GM23248 (cell line): Measurements from ENCODE around the gene ARHGAP44. TPM values are rescaled to one million over a fixed set of nuclear protein-coding genes. Genes with fewer than 3 reads are reported as not detected.

Experiments
- DNase-seq: peaks from one replicate; pipeline ENCODE4 v3.0.0-alpha.2; 2015
- H2AFZ ChIP-seq: fragments of 200-600 bp; sonication (generic); 2 replicates; pipeline ENCODE4 v1.6.1; 2016; ENCODE audit warnings: antibody characterized with exemption
- H3F3A ChIP-seq: fragments of 200-600 bp; sonication (generic); 2 replicates; pipeline ENCODE4 v1.6.1; 2016; ENCODE audit warnings: mild to moderate bottlenecking, antibody characterized with exemption, mixed run types; ENCODE audit not compliant: insufficient read depth
- H3K27ac ChIP-seq: fragments of 200-600 bp; sonication (generic); 2 replicates; pipeline ENCODE4 v1.5.1; 2016; ENCODE audit warnings: mild to moderate bottlenecking
- H3K27me3 ChIP-seq: fragments of 200-600 bp; sonication (generic); replicated peaks from 2 replicates; pipeline ENCODE4 v1.6.1; 2016; ENCODE audit warnings: mild to moderate bottlenecking; ENCODE audit not compliant: insufficient read depth
- H3K36me3 ChIP-seq: fragments of 200-600 bp; sonication (generic); 2 replicates; pipeline ENCODE4 v1.6.1; 2016; ENCODE audit warnings: low read depth, mild to moderate bottlenecking
- H3K4me1 ChIP-seq: fragments of 200-600 bp; sonication (generic); 2 replicates; pipeline ENCODE4 v1.6.1; 2016; ENCODE audit warnings: mild to moderate bottlenecking; ENCODE audit not compliant: insufficient read depth
- H3K4me2 ChIP-seq: fragments of 200-600 bp; sonication (generic); one replicate; pipeline ENCODE4 v1.6.1; 2016; ENCODE audit warnings: mild to moderate bottlenecking; ENCODE audit not compliant: unreplicated experiment
- H3K4me3 ChIP-seq: fragments of 200-600 bp; sonication (generic); 2 replicates; pipeline ENCODE4 v1.5.1; 2016; ENCODE audit warnings: mild to moderate bottlenecking
- H3K79me2 ChIP-seq: fragments of 200-600 bp; sonication (generic); 2 replicates; pipeline ENCODE4 v1.6.1; 2016; ENCODE audit warnings: mild to moderate bottlenecking; ENCODE audit not compliant: insufficient read depth
- H3K9ac ChIP-seq: fragments of 200-600 bp; sonication (generic); 2 replicates; pipeline ENCODE4 v1.6.1; 2016; ENCODE audit warnings: mild to moderate bottlenecking
- H3K9me2 ChIP-seq: fragments of 200-600 bp; sonication (generic); 2 replicates; pipeline ENCODE4 v1.6.1; 2016; ENCODE audit warnings: mixed run types, mild to moderate bottlenecking, moderate library complexity; ENCODE audit not compliant: insufficient read depth
- H3K9me3 ChIP-seq: fragments of 200-600 bp; sonication (generic); one replicate; pipeline ENCODE4 v1.6.1; 2017; ENCODE audit warnings: low read depth
- H4K20me1 ChIP-seq: fragments of 200-600 bp; sonication (generic); 2 replicates; pipeline ENCODE4 v1.6.0; 2016; ENCODE audit not compliant: insufficient read depth
- EZH2 ChIP-seq: fragments of 200-600 bp; sonication (generic); IDR thresholded peaks from 2 replicates; pipeline ENCODE4 v1.6.1; 2018; ENCODE audit warnings: antibody characterized with exemption, mild to moderate bottlenecking; ENCODE audit not compliant: insufficient read depth, poor library complexity, severe bottlenecking
- EZH2phosphoT487 ChIP-seq: fragments of 200-600 bp; sonication (generic); IDR thresholded peaks from 2 replicates; pipeline ENCODE4 v1.6.1; 2018; ENCODE audit warnings: antibody characterized with exemption, moderate library complexity, mild to moderate bottlenecking, low read depth; ENCODE audit not compliant: insufficient read depth
- WGBS, 2 experiments: methylation state at CpG; one replicate each; pipeline ENCODE4 v1.1.6; 2015 to 2017; ENCODE audit warnings: low lambda C conversion rate in 2 of 2, low coverage in 1 of 2; ENCODE audit errors: missing lambda C conversion rate in 2 of 2; 5-methylcytosine and 5-hydroxymethylcytosine counted together
- in situ Hi-C: fragments of 300-500 bp; cut with MboI; formaldehyde crosslinking; loops from 2 replicates; pipeline ENCODE4 v1.15.0; 2020
- polyA plus RNA-seq: library from polyadenylated mRNA; unstranded; fragments of >200 nt; fragmentation: Nextera tagmentation; extraction: Ambion mirVana; gene quantifications from 2 replicates; pipeline ENCODE4 v1.2.1, GENCODE V29; 2016
- total RNA-seq: library from RNA; depleted of rRNA; stranded (reverse); fragments of >200 nt; shearing (Covaris generic); gene quantifications from 2 replicates; pipeline ENCODE4 v1.2.3, GENCODE V29; 2014

Gene ARHGAP44
- total and polyA plus RNA-seq, 2 experiments from 2014 or later: 0.11 to 0.33 TPM

DNA sequence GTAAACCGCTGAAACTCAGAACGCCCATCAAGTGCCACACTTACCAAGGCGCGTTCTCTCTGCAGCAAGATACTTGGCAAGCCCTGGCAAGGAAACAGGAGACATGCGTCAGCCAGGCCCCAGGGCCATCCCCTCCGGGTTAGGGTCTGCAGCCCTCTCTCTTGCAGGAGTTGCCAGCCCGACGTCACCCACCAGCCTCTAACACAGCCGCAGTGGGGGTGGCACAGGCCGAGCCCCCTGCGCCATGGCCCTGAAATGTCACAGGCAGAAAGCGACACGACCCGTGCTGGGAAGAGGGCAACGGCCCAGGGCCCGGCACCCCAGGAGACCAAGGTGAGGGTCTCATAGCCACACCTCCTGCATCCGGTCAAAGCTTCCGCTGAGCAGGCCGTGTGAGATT is 206.6 kb downstream of the ARHGAP44 start:
- Histone ChIP-seq H4K20me1 (no peaks in the 10 kb centered on the region), H3K4me2 (no peak overlapping the region), H3K4me1 (no peaks in the 10 kb centered on the region), H3K27ac (no peak overlapping the region), H3K4me3 (no peak overlapping the region), H3K9ac (no peak overlapping the region), H3K9me2 (no peaks in the 10 kb centered on the region), H2AFZ (no peak overlapping the region), H3K27me3 (no peaks in the 10 kb centered on the region), H3K36me3 (peaks cover 48% of the 10 kb centered on the region; the same call in 1 of the 2 replicates), H3F3A (no peaks in the 10 kb centered on the region), H3K9me3 (no peaks in the 10 kb centered on the region), H3K79me2 (no peaks in the 10 kb centered on the region)
- 95 to 97% methylated on average over 14 to 19 of the region's 19 CpGs for WGBS, 2 experiments
- no peak for DNase-seq
- in situ Hi-C loops: loop anchor here (25.0 kb wide), 1 partner anchor 734 kb away; no protein-coding TSS in a partner anchor
- TF ChIP-seq EZH2phosphoT487: no peak
- TF ChIP-seq EZH2: no peak

DNA sequence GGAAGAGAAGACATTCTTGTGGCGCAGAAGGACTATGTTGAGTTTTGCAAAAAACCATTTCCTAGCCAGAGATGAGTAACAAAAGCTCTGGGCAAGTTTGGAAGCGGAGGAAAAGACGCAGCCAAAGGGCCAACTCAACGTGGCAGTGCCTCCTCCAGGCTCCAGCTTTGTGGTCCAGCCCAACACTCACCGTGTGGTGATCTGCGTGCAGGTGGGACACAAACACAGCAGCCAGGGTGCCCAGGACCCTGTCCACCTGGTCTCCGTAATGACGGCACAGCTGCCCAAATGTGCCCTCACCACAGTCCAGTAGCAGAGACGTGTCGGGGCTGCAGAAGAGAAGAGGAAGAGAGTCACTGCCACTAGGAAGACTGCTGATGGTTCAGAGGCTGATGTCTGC is 207.1 kb downstream of the ARHGAP44 start:
- Histone ChIP-seq H3K9ac (no peak overlapping the region), H4K20me1 (no peaks in the 10 kb centered on the region), H2AFZ (no peak overlapping the region), H3K36me3 (peaks cover 49% of the 10 kb centered on the region; the same call in 1 of the 2 replicates), H3K9me2 (no peaks in the 10 kb centered on the region), H3K27me3 (no peaks in the 10 kb centered on the region), H3K4me1 (no peaks in the 10 kb centered on the region), H3K79me2 (no peaks in the 10 kb centered on the region), H3K4me3 (no peak overlapping the region), H3K27ac (no peak overlapping the region), H3F3A (no peaks in the 10 kb centered on the region), H3K4me2 (no peak overlapping the region), H3K9me3 (no peaks in the 10 kb centered on the region)
- TF ChIP-seq EZH2phosphoT487 (no peak), EZH2 (no peak)
- WGBS, 2 experiments: 94% methylated on average over 10 of the region's 10 CpGs
- DNase-seq: no peak
- in situ Hi-C loops: loop anchor here (25.0 kb wide), 1 partner anchor 734 kb away; no protein-coding TSS in a partner anchor

DNA sequence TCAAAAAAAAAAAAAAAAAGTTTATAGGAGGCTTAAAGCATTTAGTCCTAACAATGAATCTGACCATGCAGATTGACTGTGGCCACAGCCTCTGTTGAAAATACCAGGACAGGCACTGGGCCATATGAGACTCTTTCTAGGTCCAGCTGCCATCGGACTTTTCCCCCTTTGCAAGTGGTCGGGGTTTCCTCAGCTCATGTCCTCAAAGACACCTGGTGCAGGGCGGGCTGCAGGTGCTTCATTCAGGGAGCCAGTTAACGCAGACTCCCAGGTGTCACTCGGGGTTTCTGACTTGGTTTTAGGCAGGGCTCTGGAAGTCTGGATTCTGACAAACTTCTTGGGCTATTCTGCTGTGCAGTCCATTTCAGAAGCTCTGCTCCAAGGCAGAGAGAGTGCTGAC is 207.6 kb downstream of the ARHGAP44 start:
- H3K36me3 ChIP-seq: peaks cover 49% of the 10 kb centered on the region
- no peak overlapping the region for H3K4me3 ChIP-seq
- no peak overlapping the region for H3K9ac ChIP-seq
- in situ Hi-C loops: loop anchor here (25.0 kb wide), 1 partner anchor 735 kb away; no protein-coding TSS in a partner anchor
- no peaks in the 10 kb centered on the region for H4K20me1 ChIP-seq
- no peak overlapping the region for H2AFZ ChIP-seq
- no peaks in the 10 kb centered on the region for H3K9me3 ChIP-seq
- H3K27me3 ChIP-seq: no peaks in the 10 kb centered on the region
- H3K4me1 ChIP-seq: no peaks in the 10 kb centered on the region
- TF ChIP-seq EZH2phosphoT487: no peak
- no peak for TF ChIP-seq EZH2
- H3K79me2 ChIP-seq: no peaks in the 10 kb centered on the region
- 90 to 92% methylated on average over 5 of the region's 5 CpGs for WGBS, 2 experiments
- no peak overlapping the region for H3K4me2 ChIP-seq
- no peaks in the 10 kb centered on the region for H3K9me2 ChIP-seq
- no peak overlapping the region for H3K27ac ChIP-seq
- no peaks in the 10 kb centered on the region for H3F3A ChIP-seq
- DNase-seq: no peak

DNA sequence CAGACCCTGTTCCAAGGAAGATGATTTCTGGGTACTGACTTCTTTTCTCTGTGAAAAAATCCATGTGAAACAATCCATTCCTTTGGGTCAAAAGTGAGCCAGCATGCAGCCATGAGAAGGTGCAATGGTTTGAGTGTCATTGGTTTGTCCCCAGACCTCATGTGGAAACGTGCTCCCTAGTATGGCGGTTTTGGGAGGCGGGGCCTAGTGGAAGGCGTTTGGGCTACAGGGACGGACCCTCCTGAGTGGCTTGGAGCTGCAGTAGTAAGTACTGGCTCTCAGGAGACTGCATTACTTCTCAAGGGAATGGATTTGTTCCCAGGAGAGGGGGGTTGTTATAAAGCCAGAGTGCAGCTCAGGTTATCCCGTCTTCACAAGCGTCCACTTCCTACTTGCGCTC is 209.2 kb downstream of the ARHGAP44 start:
- no peaks in the 10 kb centered on the region for H3K27me3 ChIP-seq
- TF ChIP-seq EZH2 (no peak), EZH2phosphoT487 (no peak)
- H3K4me2 ChIP-seq: no peak overlapping the region
- no peaks in the 10 kb centered on the region for H3K9me3 ChIP-seq
- H3K4me3 ChIP-seq: no peak overlapping the region
- no peak overlapping the region for H3K9ac ChIP-seq
- H3F3A ChIP-seq: no peaks in the 10 kb centered on the region
- H2AFZ ChIP-seq: no peak overlapping the region
- H3K36me3 ChIP-seq: peaks cover 57% of the 10 kb centered on the region
- H3K4me1 ChIP-seq: no peaks in the 10 kb centered on the region
- no peaks in the 10 kb centered on the region for H3K9me2 ChIP-seq
- in situ Hi-C loops: loop anchor here (25.0 kb wide), 1 partner anchor 736 kb away; no protein-coding TSS in a partner anchor
- H3K27ac ChIP-seq: no peak overlapping the region
- DNase-seq: no peak
- H3K79me2 ChIP-seq: no peaks in the 10 kb centered on the region
- H4K20me1 ChIP-seq: no peaks in the 10 kb centered on the region
- 83 to 87% methylated on average over 8 of the region's 8 CpGs for WGBS, 2 experiments

DNA sequence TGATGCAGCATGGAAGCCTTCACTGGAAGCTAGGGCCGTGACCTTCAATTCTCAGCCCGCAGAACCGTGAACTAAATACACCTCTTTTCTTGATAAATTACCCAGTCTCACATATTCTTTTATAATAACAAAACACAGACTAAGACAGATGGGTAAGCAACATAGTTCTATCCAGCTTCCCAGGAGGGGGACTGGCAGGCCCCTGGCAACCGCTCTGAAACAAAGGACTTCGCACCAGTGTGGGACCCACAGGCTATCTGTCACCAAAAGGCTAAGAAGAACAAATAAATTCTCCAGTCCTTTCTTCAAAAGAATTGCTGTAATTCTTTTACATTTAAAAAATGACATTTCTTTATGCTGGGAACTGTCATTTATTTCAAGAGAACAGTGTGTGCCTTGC is 209.6 kb downstream of the ARHGAP44 start:
- peaks cover 57% of the 10 kb centered on the region for H3K36me3 ChIP-seq

More for the DNA sequence above, 209.6 kb downstream of the ARHGAP44 start:
- Histone ChIP-seq H3F3A (0 out of 2 replicates have a peak, but pooled peaks cover under 1% of the 10 kb centered on the region), H3K9me2 (no peaks in the 10 kb centered on the region), H3K4me1 (no peaks in the 10 kb centered on the region), H3K27ac (no peak overlapping the region), H3K9me3 (no peaks in the 10 kb centered on the region), H4K20me1 (no peaks in the 10 kb centered on the region), H3K27me3 (no peaks in the 10 kb centered on the region), H3K4me3 (no peak overlapping the region), H3K4me2 (no peak overlapping the region), H3K9ac (no peak overlapping the region), H3K79me2 (no peaks in the 10 kb centered on the region), H2AFZ (no peak overlapping the region)
- DNase-seq: no peak
- TF ChIP-seq EZH2 (no peak), EZH2phosphoT487 (no peak)
- in situ Hi-C loops: loop anchor here (25.0 kb wide), 1 partner anchor 737 kb away; no protein-coding TSS in a partner anchor
- WGBS, 2 experiments: 94 to 98% methylated on average over 5 of the region's 5 CpGs
